Stimulated activated CD4-positive, alpha-beta T cell treated with anti-CD3 and anti-CD28 coated beads, TNF-alpha, amount 100 ng/mL, for 4 hours (primary cell): ENCODE results near the gene BAX.
"Not testable (repeated sequence)": the region's sequence is repeated elsewhere in the genome, so short reads cannot be mapped to it uniquely, and the experiment has no call there.

Experiments used
- DNase-seq, 3 experiments: peaks; one replicate each; pipeline ENCODE4 v3.0.0-alpha.2; 2020; ENCODE audit warnings: low read depth in 3 of 3

Gene BAX

DNA sequence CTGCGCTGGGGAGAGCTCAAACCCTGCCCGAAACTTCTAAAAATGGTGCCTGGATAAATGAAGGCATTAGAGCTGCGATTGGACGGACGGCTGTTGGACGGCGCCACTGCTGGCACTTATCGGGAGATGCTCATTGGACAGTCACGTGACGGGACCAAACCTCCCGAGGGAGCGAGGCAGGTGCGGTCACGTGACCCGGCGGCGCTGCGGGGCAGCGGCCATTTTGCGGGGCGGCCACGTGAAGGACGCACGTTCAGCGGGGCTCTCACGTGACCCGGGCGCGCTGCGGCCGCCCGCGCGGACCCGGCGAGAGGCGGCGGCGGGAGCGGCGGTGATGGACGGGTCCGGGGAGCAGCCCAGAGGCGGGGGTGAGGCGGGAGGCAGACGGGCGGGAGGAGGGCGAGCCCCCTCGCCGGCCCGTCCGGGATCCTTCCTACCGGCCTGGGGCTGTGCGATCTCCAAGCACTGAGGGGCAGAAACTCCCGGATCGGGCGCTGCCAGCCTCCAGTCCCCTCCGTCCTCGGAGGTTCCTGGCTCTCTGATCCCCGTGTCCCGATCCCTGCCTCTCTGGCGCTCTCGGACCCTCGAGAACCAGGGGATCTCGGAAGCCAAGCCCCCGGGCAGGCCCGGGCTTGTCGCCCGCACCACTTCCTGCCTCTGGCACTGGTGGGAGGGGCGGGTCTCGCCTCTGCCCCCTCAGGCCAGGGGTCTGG, at the start of gene BAX:
BAX (plus strand) TSS at position 281 of the 713 bp plus-strand sequence; CDS start at position 335, 54 bp downstream.
- peak; percentile 79 to 90 (median 79) for DNase-seq

DNA sequence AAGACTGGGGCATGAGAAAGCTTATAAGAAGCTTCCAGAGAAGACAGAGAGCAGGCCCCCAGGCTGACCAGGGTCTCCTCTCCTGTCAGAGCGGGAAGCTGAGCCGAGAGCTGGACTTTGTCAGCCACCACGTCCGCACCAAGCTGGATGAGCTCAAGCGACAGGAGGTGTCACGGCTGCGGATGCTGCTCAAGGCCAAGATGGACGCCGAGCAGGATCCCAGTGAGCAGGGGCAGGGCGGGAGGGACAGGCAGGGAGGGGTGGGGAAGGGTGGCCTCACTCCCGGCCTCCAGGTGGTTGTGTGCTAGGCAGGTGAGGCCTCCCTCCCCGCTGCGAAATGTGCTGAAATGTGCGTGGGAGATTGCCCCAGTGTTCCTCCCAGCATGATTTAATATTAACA, 49.0 kb upstream of the BAX start:
- DNase-seq = no peak

DNA sequence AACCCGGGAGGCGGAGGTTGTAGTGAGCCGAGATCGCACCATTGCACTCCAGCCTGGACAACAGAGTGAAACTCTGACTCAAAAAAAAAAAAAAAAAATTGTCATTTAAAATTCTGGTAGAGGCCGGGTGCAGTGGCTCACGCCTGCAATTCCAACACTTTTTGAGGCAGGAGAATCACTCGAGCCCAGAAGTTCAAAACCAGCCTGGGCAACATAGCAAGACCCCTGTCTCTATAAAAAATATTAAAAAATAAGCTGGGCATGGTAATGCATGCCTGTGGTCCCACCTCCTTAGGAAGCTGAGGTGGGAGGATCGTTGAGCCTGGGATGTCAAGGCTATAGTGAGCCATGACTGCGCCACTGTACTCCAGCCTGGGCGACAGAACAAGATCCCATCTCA, 48.4 kb upstream of the BAX start:
- no peak for DNase-seq

DNA sequence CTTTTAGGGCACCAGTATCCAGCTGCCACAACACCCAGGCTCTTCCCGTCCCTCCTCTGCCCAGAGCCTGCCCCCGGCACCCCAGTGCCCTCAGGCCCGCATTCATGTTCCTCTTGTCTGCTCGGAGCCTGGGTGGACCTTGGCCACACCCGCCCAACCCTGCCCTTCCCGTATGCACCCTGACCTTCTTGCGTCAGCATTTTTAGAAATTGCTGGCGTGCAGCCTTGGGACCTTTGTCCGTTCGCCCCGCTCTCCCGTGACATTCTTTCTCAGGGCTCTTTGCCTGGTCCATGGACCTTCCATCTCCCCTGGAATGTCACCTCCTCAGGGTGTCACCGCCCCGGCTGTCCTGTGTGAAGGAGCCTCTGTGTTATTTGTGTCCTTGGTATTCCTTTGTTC, 47.0 kb upstream of the BAX start:
- no peak for DNase-seq

DNA sequence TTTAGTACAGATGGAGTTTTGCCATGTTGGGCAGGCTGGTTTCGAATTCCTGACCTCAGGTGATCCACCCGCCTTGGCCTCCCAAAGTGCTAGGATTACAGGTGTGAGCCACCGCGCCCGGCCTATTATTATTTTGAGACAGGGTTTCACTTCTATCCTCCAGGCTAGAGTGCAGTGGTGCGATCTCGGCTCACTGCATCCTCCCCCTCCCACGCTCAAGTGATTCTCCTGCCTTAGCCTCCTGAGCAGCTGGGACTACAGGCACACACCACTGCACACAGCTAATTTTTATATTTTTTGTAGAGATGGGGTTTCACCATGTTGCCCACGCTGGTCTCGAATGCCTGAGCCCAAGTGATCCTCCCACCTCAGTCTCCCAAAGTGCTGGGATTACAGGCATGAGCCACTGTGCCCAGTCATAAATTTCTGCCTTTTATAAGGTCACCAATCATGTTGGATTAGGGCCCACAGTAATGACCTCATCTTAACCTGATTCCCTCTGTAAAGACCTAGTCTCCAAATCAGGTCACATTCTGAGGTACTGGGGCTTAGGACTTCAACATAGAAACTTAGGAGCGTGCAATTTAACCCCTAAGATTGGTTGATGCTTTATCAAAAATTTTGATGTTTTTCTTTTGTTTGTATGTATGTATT, 45.1 kb upstream of the BAX start:
- DNase-seq = not testable (repeated sequence)

DNA sequence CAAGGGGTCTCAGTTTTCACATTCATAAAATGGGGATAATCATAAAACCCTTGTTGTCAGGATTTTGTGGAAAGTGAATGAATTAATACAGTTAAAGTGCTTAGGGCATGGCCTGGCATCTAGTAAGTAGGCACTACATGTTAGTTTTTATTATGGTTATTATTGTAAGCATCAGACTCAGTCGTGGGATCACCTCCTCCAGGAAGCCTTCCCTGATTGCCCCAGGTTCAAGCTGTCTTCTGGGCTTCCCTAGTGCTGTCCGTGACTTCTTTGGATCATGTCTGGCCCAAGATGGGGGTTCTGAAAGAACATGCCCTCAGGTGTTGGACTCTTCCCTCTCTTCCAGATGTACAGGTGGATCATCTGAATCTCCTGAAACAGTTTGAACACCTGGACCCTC, 43.9 kb upstream of the BAX start:
- DNase-seq = no peak

DNA sequence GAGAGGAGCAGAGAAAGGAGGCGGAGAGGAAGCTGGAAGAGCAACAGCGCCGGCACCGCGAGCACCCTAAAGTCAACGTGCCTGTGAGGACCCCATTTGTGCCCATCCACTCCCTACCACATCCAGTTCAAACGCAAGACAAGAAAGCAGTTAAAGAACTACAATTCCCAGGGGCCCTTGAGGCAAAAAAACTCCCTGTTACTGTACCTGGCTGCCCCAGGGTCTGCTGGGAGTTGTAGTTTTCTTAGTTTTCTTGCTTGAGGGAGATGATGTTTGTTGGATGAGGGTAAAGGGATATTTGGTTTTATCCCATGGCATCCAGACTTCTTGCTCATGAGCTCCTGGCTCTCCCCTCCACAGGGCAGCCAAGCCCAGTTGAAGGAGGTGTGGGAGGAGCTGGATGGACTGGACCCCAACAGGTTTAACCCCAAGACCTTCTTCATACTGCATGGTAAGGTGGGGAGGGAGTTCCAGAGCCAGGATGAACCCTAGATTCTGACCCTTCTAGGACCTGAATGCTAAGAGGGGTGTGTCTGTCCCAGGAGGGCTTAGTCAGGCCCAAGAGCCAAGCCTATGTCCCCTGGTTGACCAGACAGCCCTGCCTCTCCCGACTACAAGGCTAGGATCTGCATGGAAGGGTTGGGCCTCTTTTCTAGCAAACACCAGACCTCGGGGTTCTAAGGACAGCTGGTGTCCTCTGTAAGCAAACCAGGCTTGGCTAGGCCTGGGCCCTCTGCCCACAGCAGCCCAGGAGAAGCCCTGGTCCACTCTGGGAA, 41.4 kb upstream of the BAX start:
- DNase-seq = no peak

DNA sequence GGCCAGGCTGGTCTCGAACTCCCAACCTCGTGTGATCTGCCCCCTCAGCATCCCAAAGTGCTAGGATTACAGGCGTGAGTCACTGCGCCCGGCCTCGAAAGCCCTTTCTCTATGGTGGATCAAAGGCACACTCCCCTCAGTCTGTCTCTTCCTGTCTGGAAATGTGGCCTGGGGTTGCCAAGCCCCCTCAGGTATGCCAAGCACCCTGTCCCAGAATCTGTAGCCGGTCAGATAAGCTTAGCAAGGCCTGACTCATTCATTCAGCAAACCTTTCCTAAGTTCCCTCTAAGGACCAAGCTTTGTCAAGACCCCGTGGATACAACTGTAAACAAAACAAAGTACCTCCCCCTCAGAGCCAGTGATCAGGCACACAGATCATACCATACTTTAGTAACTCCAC, 40.5 kb upstream of the BAX start:
- DNase-seq = no peak

DNA sequence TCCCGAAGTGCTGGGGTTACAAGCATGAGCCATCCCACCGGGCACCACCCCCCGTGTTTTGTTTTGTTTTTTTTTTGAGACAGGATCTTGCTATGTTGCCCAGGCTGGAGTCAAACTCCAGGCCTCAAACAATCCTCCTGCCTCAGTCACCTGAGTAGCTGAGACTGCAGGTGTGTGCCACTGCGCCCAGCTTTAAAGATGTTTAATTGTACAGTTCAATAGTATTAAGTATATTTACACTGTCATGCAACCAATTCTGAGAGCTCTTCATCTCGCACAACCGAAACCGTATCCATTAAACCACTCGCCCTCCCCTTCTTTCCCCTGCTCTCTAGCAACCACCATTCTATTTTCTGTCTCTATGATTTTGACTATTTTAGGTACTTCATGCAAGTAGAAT, 38.9 kb upstream of the BAX start:
- DNase-seq = no peak

DNA sequence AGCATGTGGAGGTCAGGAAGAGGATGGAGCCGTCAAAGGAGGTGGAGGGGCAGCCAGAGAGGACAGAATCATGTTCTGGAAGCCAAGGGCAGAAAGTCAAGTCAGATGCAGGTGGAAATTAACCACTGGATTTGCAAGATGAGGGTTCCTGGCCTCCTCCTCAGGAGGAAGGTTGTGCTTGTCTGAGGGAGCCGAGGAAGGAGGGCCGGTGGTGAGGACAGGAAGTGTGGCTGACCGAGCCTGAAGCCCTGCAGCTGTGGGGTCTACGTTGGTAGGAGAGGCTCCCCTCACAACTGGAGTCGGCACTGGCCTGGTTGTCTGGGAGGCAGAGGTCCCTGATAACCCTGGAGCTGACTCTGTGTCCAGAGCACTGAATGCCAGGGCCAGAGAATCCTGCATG, 36.6 kb upstream of the BAX start:
- no peak for DNase-seq

DNA sequence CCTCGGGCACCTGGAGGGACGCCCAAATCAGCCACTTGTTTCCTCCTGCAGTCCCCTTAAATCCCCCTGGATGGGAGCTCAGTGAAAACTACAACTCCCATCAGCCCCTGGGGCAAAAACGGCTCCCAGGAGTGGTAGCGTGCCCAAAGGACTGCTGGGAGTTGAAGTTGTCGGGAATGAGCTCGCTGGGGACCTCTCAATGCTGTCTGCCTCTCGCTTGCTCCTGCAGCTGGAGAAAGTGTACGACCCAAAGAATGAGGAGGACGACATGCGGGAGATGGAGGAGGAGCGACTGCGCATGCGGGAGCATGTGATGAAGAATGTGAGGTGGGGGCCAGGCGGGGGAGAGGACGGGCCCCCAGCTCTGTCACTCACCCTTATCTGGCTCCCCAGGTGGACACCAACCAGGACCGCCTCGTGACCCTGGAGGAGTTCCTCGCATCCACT, 35.9 kb upstream of the BAX start:
- no peak for DNase-seq

DNA sequence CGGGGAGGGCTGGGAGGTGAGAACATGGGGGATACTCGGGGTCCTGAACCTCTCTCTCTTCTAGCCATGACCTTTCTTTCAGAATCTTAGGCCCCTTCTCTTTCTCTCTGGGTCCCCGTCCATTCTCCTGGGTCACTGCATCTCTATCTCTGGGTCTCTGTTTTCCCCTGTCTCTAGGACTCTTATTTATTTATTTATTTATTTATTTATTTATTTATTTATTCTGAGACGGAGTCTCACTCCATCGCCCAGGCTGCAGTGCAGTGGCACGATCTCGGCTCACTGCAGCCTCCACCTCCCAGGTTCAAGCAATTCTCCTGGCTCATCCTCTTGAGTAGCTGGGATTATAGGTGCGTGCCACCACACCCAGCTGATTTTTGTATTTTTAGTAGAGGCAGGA, 35.4 kb upstream of the BAX start:
- not testable (repeated sequence) for DNase-seq

DNA sequence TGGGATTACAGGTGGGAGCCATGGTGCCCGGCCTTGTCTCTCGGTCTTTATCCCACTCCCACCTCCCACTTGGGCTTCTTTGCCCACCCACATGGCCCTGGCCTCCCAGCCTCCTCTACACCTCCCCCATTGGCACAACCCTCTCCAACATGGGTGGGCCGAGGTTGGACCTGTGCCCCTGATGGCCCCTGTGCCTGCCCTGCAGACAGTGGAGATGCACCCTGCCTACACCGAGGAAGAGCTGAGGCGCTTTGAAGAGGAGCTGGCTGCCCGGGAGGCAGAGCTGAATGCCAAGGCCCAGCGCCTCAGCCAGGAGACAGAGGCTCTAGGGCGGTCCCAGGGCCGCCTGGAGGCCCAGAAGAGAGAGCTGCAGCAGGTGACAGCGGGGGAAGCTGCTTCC, 33.7 kb upstream of the BAX start:
- DNase-seq = no peak

DNA sequence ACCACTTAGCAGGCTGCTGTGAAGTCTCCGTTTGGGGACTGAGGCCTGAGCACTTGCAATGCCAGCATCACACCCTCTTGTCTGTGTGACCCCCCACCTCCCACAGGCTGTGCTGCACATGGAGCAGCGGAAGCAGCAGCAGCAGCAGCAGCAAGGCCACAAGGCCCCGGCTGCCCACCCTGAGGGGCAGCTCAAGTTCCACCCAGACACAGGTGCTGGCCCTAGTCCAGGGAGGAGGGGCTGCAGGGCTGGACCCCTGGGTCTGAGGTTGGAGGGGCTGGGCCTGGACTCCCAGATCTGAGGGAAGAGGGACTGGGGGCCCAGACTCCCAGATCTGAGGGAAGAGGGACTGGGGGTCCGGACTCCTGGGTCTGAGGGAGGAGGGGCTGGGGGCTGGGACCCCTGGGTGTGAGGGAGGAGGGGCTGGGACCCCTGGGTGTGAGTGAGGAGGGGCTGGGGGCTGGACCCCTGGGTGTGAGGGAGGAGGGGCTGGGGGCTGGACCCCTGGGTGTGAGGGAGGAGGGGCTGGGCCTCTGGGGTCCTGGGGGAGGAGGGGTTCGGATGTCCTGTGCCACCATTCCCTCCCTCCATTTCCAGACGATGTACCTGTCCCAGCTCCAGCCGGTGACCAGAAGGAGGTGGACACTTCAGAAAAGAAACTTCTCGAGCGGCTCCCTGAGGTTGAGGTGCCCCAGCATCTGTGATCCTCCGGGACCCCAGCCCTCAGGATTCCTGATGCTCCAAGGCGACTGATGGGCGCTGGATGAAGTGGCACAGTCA, 32.8 kb upstream of the BAX start:
- DNase-seq = no peak

DNA sequence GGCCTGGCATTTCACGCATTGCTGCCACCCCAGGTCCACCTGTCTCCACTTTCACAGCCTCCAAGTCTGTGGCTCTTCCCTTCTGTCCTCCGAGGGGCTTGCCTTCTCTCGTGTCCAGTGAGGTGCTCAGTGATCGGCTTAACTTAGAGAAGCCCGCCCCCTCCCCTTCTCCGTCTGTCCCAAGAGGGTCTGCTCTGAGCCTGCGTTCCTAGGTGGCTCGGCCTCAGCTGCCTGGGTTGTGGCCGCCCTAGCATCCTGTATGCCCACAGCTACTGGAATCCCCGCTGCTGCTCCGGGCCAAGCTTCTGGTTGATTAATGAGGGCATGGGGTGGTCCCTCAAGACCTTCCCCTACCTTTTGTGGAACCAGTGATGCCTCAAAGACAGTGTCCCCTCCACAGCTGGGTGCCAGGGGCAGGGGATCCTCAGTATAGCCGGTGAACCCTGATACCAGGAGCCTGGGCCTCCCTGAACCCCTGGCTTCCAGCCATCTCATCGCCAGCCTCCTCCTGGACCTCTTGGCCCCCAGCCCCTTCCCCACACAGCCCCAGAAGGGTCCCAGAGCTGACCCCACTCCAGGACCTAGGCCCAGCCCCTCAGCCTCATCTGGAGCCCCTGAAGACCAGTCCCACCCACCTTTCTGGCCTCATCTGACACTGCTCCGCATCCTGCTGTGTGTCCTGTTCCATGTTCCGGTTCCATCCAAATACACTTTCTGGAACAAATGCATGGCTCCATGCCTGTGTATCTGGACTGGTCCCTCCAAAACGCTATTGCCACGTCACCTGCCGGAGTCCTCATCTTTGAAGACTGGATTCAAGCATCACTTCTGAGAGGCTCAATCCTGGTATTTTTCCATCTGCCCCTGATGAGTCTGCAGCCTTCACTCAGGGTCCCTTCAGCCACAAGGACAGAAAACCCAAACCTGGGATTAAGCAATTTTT, 31.9 kb upstream of the BAX start:
- DNase-seq = no peak

DNA sequence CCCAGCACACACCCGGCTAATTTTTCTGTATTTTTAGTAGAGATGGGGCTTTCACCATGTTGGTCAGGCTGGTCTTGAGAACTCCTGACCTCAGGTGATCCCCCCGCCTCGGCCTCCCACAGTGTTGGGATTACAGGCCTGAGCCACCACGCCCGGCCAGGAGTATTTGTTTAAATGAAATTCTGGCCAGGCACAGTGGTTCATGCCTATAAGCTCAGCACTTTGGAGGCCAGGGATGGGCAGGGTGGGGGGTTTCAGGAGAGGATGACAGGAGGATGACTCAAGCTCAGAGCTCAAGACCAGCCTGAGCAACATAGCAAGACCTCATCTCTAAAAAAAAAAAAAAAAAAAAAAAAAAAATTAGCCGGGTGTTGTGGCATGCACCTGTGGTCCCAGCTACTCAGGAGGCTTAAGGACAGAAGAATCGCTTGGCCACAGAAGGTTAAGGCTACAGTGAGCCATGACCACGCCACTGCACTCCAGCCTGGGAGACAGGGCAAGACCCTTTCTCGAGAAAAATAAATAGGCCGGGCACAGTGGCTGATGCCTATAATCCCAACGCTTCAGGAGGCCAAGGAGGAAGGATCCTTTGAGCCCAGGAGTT, 29.3 kb upstream of the BAX start:
- no peak for DNase-seq

DNA sequence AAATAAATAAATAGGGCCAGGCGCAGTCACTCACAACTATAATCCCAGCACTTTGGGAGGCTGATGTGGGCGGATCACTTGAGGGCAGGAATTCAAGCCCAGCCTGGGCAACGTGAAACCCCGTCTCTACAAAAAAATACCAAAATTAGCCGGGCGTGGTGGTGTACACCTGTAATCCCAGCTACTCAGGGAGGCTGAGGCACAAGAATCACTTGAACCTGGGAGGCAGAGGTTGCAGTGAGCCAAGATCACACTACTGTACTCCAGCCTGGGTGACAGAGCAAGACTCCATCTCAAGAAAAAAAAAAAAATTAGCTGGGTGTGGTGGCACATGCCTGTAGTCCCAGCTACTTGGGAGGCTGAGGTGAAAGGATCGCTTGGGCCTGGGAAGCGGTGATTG, 28.8 kb upstream of the BAX start:
- not testable (repeated sequence) for DNase-seq

DNA sequence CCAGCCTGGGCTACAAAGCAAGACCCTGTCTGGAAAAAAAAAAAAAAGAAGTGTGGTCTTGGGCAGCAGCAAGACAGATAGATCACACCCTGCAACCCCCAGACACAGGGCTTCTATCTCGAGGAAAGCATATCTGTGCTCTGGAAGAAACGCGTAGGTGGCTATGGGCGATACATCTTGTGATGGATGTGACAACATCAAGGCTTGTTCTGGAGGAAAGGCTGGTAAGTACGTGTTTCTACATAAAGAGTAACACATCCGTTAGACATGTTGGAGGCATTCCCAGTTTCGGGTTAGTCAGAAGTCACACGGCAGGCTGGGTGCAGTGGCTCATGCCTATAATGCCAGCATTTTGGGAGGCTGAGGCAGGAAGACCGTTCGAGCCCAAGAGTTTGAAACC, 27.8 kb upstream of the BAX start:
- DNase-seq = no peak

DNA sequence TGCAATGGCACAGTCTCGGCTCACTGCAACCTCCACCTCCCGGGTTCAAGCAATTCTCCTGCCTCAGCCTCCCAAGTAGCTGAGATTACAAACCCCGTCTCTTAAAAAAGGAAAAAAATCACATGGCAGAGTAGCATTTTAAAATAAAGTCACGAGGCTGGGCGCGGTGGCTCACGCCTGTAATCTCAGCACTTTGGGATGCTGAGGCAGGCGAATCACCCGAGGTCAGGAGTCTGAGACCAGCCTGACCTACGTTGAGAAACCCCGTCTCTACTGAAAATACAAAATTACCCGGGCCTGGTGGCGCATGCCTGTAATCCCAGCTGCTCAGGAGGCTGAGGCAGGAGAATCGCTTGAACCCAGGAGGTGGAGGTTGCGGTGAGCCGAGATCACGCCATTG, 27.0 kb upstream of the BAX start:
- not testable (repeated sequence) for DNase-seq
